Stimulated activated naive CD8-positive, alpha-beta T cell treated with anti-CD3 and anti-CD28 coated beads, Interleukin-15, Interleukin-2, amounts not matched to agents 100 U/mL and 50 U/mL, for 24 hours (primary cell): Measurements from ENCODE around the gene OR2K2.
"Not testable (repeated sequence)": the region's sequence is repeated elsewhere in the genome, so short reads cannot be mapped to it uniquely, and the experiment has no call there.

Experiments used
- ATAC-seq: fragments of 150-1000 bp; cut with Tn5 transposase; one replicate; pipeline ENCODE4 v1.10.0; 2021
- DNase-seq: peaks from one replicate; pipeline ENCODE4 v3.0.0; 2021

OR2K2 gene, protein sequence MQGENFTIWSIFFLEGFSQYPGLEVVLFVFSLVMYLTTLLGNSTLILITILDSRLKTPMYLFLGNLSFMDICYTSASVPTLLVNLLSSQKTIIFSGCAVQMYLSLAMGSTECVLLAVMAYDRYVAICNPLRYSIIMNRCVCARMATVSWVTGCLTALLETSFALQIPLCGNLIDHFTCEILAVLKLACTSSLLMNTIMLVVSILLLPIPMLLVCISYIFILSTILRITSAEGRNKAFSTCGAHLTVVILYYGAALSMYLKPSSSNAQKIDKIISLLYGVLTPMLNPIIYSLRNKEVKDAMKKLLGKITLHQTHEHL

DNA sequence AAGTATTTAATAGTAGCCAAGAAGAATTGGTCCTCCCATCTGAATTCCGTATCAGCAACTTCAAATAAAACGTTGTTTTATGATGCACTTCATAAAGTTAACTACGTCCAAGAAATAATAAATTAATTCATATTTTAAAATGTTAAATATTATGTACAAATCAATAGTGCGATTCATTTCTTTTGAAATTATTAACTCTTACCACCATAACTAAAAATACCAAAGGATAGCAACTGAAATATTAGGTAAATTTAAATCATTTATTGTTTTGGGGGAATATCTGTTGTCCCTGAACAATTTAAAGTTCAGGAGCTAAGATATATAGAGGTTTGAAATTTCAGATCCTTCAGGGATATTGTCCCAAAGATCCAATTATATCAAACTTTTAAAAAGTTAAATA lies at the start of gene OR2K2:
Gene OR2K2 (minus strand): TSS at position 101 of the 400 bp plus-strand sequence. CDS start 1,791 bp downstream, outside the sequence.
- DNase-seq: no peak
- no peak for ATAC-seq

DNA sequence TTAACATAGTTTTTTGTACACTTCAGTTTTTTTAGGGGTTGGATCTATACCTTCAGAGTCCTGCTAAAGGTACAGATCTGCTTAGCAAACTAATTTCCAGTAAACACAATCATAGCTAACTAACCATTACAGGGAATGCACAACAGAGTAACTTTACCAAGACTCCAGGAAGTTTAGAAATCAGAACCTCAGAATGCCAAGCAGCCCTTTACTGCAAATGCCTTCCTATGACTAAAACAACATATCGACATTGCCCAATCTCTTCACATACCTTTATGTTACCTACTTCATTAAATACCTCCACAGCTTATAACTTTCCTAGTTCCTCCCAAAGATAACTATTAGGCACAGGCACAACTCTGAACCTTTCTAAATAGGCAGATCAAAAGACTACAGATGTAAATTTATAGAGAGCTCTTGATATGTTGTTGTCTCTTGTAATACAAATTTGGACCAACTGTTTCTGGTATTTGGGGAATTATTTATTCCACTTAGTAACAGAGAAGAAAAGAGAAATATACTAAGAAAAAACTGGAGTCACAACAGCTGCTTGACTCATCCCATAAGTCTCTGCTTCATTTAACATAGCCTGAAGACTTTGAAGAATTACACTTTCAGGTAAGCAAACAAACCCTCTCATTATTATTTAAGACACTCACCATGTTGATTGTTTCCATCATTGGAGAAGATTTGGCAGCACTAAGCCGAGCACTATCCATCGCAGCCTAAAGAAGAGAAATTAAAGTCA lies 46.0 kb upstream of the OR2K2 start:
- ATAC-seq (no peak), DNase-seq (no peak)

DNA sequence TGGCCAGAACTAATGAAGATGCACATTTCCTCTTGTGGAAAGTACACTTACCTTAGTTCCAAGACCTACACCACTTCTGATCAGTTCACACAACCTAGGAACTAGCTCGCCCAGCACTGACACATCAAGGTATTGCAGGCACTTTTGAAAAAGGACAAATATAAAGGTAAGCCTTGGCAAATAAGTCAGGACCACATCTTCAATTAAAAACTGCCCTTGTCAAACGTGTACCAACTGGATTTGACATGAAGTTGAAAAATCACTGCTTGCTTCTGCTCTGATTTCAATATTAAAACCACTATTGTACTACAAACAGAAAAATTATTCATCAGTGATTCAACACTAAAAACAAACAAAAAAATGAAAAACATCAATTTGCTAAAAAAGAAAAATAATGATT lies 45.0 kb upstream of the OR2K2 start:
- DNase-seq (no peak), ATAC-seq (no peak)

DNA sequence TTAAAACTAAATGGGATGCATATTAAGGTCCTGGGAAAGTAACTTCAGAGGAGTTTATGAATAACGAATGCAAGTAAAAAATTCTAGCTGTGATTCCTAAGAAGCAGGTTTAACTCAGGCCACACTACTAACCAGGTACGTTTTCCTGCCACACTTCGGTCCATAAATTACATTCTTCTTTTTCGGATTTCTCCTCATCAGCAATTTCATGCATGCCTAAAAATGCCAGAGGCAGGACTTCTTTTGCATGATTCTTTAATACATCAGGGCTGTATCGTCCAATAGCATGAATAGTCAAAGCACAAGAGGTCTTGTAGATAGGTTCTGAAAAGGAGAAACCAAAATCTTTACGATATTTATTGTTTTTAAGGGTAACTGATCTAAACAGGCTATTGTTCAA lies 42.3 kb upstream of the OR2K2 start:
- ATAC-seq: no peak
- DNase-seq: no peak

DNA sequence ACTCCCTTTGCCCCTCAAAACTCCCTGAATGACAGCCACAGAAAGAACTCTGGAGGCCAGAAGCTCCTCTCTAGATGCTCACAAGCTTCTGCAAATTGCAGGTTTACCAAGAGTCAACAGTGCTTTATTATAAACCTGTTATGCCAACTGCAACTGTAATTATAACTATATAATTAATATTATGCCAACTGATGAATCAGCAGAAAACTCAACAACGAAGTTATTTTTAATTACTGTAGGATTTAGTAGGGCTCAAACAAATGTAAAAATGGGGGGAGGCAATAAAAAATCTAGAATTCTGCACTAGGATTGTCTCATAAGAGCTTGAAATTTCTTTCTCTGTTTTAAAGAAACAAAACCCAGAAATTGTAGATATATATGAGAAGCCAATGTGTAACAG lies 37.0 kb upstream of the OR2K2 start:
- DNase-seq (no peak), ATAC-seq (no peak)

DNA sequence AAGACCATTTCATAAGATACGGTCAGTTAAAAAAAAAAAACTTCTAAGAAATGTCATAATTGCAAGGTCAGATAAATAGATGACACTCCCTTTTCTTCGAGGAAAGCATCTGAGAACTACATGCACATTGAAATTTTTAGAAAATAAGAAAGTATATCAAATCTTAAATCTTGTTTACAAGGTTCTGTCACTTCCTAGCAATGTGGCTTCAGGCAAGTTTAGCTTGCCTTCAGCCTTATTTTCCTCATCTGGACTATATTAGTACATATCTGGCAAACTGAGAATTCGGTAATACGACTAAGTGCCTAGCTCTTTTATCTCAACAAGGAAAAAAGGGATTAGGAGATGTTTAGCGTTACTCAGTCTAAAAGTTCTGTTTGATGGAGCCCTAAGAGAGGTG lies 32.5 kb upstream of the OR2K2 start:
- DNase-seq: no peak
- ATAC-seq: no peak

DNA sequence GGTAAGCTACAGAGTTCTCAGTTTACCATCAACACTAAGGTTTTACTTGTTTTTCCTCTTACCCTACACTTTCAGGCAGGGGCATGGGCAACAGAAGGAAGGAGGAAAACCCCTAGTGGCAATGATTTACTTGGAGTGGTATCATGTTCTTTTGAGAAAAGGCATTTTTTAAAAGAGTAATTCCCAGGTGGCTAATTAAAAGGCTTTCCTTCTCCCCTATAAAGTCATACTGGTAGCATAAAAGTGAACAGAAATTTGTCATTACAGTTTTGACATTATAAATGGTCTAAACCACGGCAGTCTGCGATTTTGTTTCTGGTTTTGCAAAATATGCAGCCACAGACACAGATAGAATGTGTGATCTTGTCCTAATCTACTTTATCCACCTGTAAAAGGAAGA lies 30.9 kb upstream of the OR2K2 start:
- ATAC-seq (no peak), DNase-seq (no peak)

DNA sequence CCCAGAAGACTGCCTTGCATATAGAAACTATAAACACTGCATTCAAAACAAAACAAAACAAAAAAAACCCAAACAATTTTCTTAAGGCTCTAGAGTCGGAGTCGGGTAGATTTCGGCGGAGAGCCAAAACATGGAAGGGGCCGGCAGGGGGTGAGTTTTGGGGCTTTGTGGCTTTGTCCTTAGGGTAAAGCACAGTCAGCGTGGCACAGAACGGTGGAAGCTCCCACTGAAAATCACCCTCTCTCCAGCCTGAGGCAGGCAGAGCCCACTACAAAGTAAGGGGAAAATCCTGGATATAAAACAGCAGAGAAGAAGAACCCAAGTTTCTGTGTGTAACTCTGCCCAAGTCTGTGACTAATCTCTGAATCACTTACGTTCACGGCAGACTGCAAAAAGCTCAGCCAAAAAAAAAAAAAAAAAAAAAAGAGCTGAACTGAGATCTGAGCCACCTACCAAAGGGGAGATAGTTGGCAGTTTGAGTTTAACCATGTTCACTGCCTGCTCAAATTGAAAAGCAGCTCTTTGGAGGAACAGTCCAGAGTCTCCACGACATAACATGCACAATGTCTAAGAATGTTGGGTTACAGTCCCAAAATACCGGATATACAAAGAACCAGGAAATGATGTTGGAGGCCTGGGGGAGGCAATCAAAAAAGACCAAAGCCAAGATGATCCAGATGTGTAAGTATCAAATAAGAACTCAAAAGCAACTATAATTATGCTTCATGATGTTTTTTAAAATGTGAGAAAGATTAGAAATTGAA lies 26.6 kb upstream of the OR2K2 start:
- DNase-seq (peak; percentile 6), ATAC-seq (peak; percentile 81)

DNA sequence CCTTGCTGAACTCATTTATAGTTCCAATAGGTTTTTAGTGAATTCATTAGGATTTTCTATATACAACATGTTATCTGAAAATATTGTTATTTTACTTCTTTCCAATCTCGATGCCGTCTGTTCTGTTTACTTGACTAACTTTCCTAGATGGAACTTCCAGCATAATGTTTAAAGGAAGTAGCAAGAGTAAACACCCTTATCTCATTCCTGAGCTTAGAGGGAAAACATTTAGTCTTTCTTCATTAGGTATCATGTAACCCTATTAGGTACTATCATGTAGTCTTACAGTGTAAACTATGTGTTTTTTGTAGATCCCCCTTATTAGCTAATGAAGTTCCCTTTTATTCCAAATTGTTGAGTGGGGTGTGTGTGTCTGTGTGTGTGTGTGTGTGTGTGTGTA lies 22.5 kb upstream of the OR2K2 start:
- DNase-seq (no peak), ATAC-seq (no peak)

DNA sequence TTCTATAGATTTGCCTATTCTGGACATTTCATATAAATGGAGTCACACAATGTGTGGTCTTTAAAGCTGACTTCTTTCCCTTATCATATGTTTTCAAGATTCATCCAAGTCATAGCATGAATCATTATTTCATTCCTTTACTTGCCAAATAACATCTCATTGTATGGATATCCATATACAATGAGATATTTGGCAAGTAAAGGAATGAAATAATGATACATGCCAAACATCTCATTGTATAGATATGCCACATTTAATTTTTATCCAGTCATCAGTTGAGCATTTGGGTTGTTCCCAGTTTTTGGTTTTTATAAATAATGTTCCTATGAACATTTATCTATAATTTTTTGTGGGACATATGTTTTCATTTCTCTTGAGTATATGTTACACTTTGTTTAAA lies 20.5 kb upstream of the OR2K2 start:
- no peak for ATAC-seq
- DNase-seq: no peak

DNA sequence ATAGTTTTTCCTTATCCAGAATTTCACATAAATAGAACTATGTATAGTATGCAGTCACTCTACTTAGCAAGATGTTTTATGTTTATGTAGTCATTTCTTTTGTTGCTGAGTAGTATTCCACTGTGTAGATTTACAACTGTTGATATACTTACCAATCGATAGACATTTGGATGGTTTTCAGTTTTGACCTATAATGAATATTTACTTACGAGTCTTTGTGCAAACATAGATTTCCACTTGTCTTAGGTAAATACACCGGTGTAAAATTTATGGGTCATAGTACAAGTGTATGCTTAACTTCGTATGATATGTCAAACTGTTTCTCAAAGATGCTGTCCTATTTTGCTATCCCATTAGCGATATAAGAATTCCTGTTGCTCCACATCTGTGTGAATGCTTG lies 19.7 kb upstream of the OR2K2 start:
- DNase-seq (no peak), ATAC-seq (no peak)

DNA sequence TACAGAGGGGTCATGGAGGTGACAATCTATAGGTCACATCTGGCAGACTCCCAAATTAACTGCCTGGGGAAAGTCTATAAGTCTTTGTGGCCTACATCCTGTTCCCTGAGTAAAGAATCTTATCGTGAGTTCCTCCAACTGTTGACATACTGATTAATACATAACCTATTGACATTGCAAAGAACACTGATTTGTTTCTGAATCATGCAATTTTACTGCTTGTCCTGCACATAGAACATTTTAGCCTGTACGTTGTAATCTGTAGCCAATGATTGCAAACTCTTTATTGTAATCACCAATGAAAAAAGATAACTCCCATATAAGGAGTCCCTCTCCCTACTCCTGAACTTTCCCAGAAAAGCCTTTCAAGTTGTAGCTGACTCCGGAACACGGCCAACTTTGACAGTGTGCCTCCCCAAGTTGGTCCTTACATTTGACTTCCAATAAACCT lies 18.8 kb upstream of the OR2K2 start:
- no peak for ATAC-seq
- no peak for DNase-seq

DNA sequence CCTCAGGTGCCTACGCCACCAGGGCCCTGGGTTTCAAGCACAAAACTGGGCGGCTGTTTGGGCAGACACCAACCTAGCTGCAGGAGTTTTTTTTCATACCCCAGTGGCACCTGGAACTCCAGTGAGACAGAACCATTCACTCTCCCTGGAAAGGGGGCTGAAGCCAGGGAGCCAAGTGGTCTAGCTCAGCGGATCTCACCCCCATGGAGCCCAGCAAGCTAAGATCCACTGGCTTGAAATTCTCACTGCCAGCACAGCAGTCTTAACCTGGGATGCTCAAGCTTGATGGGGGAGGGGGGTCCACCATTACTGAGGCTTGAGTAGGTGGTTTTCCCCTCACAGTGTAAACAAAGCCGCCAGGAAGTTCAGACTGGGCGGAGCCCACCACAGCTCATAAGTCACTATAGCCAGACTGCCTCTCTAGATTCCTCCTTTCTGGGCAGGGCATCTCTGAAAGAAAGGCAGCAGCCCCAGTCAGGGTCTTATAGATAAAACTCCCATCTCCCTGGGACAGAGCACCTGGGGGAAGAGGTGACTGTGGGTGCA lies 4.4 kb upstream of the OR2K2 start:
- DNase-seq, ATAC-seq: not testable (repeated sequence)

DNA sequence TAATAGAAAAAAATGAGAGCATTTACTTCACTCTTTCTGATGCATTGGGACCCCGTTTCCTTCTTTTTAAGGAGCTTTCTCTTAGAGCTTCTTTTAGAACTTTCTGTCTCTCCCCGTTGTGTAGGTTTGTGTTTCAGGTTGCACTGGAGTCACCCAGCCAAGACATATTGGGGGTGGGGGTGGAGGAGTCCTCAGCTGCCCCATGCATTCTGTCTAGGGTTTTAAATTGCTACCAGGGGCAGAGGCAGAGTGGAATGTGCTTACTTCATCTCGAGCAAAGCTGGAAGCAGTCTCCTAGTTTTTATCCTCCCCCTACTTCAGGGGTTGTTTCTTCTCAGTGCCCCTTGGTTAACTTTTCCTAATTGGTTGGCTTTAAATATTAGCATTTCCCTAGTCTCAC lies 9.4 kb downstream of the OR2K2 start:
- ATAC-seq: no peak
- DNase-seq: no peak

DNA sequence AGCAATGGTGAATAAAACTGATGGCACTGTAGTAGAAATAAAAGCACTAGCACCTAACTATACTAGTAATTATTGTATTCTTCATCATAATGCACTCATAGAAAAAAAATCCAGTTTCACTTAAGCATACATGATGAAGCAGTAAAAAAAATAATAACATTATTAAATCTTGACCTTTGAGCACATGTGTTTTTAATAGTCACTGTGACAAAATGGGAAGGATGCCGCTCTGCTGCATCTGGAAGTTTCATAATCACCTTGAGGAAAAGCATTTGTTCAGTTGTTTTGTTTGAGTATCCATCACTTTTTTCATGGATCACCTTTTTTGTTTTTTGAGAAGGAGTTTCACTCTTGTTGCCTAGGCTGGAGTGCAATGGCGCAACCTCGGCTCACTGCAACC lies 13.2 kb downstream of the OR2K2 start:
- ATAC-seq: no peak

DNA sequence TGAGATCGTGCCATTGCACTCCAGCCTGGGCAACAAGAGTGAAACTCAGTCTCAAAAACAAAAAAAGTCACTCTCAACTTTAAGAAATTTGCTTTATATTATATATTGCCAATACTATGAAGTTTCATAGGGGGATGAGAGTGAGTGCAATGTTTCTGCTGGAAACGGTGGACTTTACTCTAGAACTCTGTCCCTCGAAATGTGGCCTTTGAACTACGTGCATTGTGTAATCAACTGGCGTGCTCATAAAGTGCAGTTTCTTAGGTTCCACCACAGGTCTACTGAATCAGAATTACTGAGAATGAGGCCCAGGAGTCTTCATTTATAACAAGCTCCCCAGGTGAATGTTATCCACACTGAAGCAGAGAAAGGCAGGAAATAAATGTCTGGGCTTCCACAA lies 24.1 kb downstream of the OR2K2 start:
- no peak for ATAC-seq

More for the DNA sequence above, 13.2 kb downstream of the OR2K2 start:
- no peak for DNase-seq

DNA sequence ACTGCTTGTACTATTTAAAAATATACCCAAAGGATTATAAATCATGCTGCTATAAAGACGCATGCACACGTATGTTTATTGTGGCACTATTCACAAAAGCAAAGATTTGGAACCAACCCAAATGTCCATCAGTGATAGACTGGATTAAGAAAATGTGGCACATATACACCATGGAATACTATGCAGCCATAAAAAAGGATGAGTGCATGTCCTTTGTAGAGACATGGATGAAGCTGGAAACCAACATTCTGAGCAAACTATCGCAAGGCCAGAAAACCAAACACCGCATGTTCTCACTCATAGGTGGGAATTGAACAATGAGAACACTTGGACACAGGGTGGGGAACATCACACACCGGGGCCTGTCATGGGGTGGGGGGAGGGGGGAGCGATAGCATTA lies 26.0 kb downstream of the OR2K2 start:
- DNase-seq, ATAC-seq: not testable (repeated sequence)

More for the DNA sequence above, 24.1 kb downstream of the OR2K2 start:
- DNase-seq: no peak

DNA sequence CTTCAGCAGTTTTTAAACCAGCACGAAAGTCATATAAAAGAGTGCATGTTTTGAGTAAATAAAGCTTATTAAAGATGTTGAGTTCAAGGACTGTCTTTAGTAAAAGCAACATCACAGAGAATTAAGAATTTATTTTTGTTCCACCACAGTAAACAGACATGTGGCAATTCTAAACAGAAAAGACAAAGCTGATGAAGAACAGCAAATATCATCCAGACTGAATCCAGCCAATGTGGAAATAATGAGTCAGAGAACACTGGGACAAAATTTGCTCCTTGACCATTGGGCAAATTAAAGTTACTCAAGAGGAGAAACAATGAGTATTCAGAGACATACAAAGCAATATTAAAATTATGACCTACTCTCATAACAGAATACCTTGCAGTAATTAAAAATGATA lies 28.8 kb downstream of the OR2K2 start:
- ATAC-seq (no peak), DNase-seq (no peak)

DNA sequence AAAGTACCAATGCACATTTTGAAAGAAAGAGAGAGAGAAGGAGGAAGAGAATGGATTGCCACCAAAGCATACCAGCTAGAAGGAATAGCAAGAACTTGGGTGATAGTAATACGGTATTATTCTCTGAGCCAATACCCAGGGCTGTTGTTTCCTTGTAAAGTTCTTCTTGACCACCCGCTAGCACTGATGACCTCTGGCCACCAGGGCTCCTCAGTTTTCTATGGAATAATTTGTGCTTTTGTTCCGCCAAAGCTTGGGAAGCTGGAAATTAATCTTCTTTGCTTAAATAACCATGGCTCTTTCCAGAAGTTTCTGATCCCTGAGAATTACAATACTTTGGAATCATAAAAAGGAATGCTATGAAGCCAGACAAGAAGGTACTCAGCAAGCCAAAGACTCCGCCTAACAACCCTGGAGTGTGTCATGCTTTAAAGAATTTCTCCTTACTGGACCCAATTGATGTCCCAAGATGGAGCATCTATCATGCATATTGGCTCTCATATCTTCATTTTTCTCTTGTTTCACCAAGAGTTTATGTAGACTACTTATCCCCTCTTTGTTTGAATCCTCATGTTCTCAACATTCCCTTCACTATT lies 29.8 kb downstream of the OR2K2 start:
- no peak for ATAC-seq
- no peak for DNase-seq

DNA sequence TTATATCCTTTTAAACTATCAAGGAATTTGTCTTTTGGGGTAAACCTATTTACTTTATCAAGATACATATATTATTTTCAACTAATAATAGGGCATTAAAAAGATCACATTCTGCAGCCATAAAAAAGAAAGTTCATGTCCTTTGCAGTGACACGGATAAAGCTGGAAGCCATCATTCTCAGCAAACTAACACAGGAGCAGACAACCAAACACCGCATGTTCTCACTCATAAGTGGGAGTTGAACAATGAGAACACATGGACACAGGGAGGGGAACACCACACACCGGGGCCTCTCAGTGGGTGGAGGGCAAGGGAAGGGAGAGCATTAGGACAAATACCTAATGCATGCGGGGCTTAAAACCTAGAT lies 30.4 kb downstream of the OR2K2 start:
- not testable (repeated sequence) for ATAC-seq, DNase-seq

DNA sequence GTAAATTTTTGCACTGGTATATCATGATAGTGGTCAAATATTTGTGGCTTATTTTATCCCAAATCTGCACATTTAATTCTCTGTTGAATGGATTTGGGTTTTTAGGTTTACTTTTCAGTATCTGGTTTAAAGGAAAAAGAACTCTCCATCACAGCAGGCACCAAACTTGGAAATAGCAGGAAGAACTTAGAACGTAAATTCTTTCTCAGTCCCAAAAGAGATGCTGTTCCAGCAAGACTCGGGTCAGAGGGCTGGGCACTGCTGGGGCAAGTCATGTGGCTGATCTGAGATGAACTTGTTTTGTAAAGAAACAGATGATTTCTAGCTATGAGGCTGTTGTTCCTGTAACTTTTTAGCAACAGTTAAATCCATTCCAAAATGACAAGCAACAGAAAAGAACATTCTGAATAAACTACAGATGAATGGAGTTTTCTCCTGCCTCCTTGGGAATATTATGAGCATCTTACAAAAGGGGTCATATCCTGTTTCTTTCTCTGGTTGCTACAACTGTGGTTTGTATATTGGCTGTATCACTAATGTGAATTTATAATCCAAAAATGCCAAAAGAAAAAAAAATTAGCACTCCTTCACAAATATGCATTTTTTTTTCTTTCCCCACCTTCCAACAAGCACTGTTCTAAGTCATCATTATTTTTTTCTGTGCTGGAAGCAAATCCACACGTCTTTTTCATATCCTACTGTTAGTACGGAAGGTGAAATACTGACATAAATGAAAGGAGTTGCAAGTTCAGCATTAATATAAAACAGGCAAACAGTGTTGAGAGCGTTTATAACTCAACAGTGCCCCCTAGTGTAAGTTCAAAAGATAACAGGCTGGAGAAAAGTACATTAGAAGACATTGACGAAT lies 31.1 kb downstream of the OR2K2 start:
- no peak for DNase-seq
- ATAC-seq: no peak
